Natural killer cell (primary cell): Measurements from ENCODE around the gene PRKAR1B. TPM values are rescaled to one million over a fixed set of nuclear protein-coding genes. Genes with fewer than 3 reads are reported as not detected.

Source experiments
- ATAC-seq, 3 donors: fragments of 150-1000 bp in 2 of 3; fragments of 200-7000 bp in 1 of 3; cut with Tn5 transposase; 1 replicate in 1 of 3; 2 replicates in 2 of 3; pipeline ENCODE4 v1.10.0; 2021; ENCODE audit warnings: mild to moderate bottlenecking in 2 of 3, moderate library complexity in 2 of 3
- DNase-seq, 2 donors: peaks; one replicate each; pipeline versions ENCODE4 v3.0.0 to v3.0.0-alpha.2; 2013 to 2021; ENCODE audit warnings: mixed read lengths in 1 of 2
- H3K27ac ChIP-seq: one replicate; pipeline ENCODE4 v1.5.1; 2013; ENCODE audit warnings: mild to moderate bottlenecking, low read length
- H3K27me3 ChIP-seq: one replicate; pipeline ENCODE4 v1.6.1; 2013; ENCODE audit warnings: low read length; ENCODE audit not compliant: control insufficient read depth, insufficient read depth
- H3K36me3 ChIP-seq: one replicate; pipeline ENCODE4 v1.6.1; 2013; ENCODE audit warnings: low read length; ENCODE audit not compliant: control insufficient read depth, insufficient read depth
- H3K4me1 ChIP-seq: one replicate; pipeline ENCODE4 v1.6.1; 2013; ENCODE audit warnings: low read length; ENCODE audit not compliant: control insufficient read depth, insufficient read depth
- H3K4me3 ChIP-seq: one replicate; pipeline ENCODE4 v1.5.1; 2013; ENCODE audit warnings: low read length
- H3K9me3 ChIP-seq: one replicate; pipeline ENCODE4 v1.6.1; 2013; ENCODE audit warnings: low read length; ENCODE audit not compliant: control insufficient read depth, insufficient read depth
- H3K27ac Mint-ChIP-seq, 2 donors: one replicate each; pipeline ENCODE4 v1.8.0; 2022; ENCODE audit warnings: mild to moderate bottlenecking in 2 of 2, mixed read lengths in 2 of 2, moderate library complexity in 1 of 2
- H3K27me3 Mint-ChIP-seq, 2 donors: one replicate each; pipeline ENCODE4 v1.8.0; 2022; ENCODE audit warnings: low read depth in 2 of 2, mixed read lengths in 2 of 2
- H3K36me3 Mint-ChIP-seq: one replicate; pipeline ENCODE4 v1.8.0; 2022; ENCODE audit warnings: mixed read lengths
- H3K4me1 Mint-ChIP-seq, 2 donors: one replicate each; pipeline ENCODE4 v1.8.0; 2022; ENCODE audit warnings: mixed read lengths in 2 of 2
- H3K4me3 Mint-ChIP-seq: one replicate; pipeline ENCODE4 v1.8.0; 2022; ENCODE audit warnings: mild to moderate bottlenecking, moderate library complexity, mixed read lengths
- H3K9me3 Mint-ChIP-seq, 2 donors: one replicate each; pipeline ENCODE4 v1.8.0; 2022; ENCODE audit warnings: mixed read lengths in 2 of 2
- WGBS: methylation state at CpG from one replicate; pipeline ENCODE4 v1.1.7; 2013; ENCODE audit warnings: missing lambda C conversion rate; ENCODE audit not compliant: insufficient coverage; 5-methylcytosine and 5-hydroxymethylcytosine counted together
- intact Hi-C: fragments of 100-400 bp; cut with micrococcal nuclease; formaldehyde crosslinking; loops from one replicate; pipeline ENCODE4 v1.14.2; 2022
- total RNA-seq, 4 donors: library from RNA; stranded (reverse); fragments of 120-200 nt in 1 of 4; gene quantifications; one replicate each; pipeline versions ENCODE4 v1.2.3 to v1.2.4, GENCODE V29; 2013 to 2022
- TF ChIP-seq, protein P1 (sequence below): fragments of 200-600 bp; IDR thresholded peaks from one replicate; pipeline ENCODE4 v1.8.0; 2022; ENCODE audit warnings: antibody characterized with exemption

PRKAR1B gene
- total RNA-seq, 3 donors from 2014 or later (not counting 1 experiment from before 2014, with no cell fraction given) = 2.4 to 3.8 (median 3.0) TPM

DNA sequence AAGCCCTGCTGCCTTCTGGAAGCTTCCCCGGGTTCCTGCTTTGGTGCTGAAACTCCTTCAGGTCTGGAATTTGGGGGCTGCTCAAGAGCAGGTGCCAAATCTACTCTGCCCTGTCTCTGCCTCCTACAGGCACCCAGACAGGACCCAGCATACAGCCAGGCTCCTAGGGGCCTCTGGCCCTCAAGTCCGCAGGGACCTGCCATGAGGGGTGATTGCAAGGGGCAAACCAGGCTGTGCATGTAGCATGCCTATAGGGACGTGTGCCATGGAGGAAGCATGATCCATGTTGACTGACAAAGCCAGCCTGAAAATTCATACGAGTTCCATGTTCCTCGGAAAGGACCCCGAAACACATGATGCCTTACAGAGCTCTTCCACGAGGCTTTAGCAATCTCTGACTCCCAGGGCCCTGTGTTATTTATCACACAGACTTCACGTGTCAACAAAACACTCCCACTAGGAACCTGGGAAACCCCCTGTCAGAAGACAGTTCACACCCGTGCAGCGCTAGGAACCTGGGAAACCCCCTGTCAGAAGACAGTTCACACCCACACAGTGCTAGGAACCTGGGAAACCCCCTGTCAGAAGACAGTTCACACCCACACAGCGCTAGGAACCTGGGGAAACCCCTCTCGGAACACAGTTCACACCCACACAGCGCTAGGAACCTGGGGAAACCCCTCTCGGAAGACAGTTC is 75.9 kb downstream of the PRKAR1B start:
- Mint-ChIP-seq H3K27me3 (no peaks in the 10 kb centered on the region), H3K9me3 (no peaks in the 10 kb centered on the region), H3K27ac (no peak overlapping the region), H3K4me3 (no peak overlapping the region), H3K36me3 (no peaks in the 10 kb centered on the region), H3K4me1 (no peaks in the 10 kb centered on the region)
- Histone ChIP-seq H3K27ac (peak overlapping the region; percentile 47), H3K9me3 (peaks cover 17% of the 10 kb centered on the region), H3K36me3 (no peaks in the 10 kb centered on the region), H3K4me3 (no peak overlapping the region), H3K27me3 (no peaks in the 10 kb centered on the region), H3K4me1 (no peaks in the 10 kb centered on the region)
- intact Hi-C loops = no loop called here
- WGBS = 88% methylated on average over 10 of the region's 14 CpGs
- ATAC-seq (peak in 2 of 3 donors; percentile 29 to 70), DNase-seq (peak in 1 of 2 donors; percentile 63)
- TF ChIP-seq, protein P1, sequence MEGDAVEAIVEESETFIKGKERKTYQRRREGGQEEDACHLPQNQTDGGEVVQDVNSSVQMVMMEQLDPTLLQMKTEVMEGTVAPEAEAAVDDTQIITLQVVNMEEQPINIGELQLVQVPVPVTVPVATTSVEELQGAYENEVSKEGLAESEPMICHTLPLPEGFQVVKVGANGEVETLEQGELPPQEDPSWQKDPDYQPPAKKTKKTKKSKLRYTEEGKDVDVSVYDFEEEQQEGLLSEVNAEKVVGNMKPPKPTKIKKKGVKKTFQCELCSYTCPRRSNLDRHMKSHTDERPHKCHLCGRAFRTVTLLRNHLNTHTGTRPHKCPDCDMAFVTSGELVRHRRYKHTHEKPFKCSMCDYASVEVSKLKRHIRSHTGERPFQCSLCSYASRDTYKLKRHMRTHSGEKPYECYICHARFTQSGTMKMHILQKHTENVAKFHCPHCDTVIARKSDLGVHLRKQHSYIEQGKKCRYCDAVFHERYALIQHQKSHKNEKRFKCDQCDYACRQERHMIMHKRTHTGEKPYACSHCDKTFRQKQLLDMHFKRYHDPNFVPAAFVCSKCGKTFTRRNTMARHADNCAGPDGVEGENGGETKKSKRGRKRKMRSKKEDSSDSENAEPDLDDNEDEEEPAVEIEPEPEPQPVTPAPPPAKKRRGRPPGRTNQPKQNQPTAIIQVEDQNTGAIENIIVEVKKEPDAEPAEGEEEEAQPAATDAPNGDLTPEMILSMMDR = no peak

DNA sequence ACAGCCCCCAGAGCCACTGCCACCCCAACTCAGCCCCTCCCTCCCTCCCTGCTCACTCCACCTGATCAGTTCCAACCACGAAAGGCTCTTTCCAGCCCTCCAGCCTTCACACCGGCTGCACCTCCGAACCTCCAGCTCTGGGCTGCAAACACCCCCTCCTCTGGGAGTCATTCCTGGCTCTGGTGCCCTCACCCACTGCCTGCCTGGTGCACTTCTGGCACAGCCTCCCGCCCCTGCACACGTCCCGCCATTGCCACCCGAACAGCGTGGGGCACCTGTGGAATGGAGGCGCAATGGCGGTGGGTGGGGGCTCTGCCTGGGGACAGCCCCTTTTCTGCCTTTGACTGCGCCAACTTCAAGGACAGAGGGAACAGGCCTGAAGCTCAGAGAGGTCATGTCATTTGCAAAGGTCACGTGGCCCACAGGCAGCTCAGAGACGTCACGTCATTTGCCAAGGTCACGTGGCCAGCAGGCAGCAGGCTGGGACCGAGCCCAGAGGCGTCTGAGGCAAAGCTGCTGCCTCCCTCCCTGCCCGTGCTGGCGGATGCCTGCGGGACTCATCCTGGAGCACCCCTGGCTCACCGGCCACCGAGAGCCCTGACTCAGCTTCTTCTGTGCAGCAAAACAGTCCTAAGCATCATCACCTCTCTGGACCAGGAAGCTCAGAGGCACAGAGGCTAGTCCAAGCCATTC is 76.6 kb downstream of the PRKAR1B start:
- WGBS = 96% methylated on average over 22 of the region's 22 CpGs
- TF ChIP-seq, protein P1 = no peak

DNA sequence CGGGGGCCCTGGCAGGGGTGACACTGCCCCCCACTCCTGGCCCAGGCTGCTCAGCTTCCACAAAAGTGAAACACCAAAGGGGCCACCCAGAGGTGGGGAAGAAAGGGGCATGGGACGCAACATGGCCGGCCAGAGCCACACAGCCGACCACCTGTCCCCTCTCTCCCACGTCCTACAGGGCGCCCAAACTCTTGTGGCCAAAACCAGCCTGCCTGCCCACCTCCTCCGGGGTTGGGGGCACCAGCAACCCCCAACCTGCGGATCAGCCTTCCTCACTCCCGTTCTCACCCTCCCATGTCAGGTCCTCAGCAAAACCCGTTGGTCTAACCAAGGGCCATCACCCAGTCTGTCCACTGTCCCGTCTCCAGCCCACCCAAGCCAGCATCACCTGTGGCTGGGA is 80.1 kb downstream of the PRKAR1B start:
- H3K27me3 ChIP-seq = no peaks in the 10 kb centered on the region
- 92% methylated on average over 11 of the region's 11 CpGs for WGBS
- Mint-ChIP-seq H3K4me3 (no peak overlapping the region), H3K27me3 (no peaks in the 10 kb centered on the region), H3K27ac (peak overlapping the region in 1 of 2 donors; percentile 36), H3K4me1 (no peaks in the 10 kb centered on the region), H3K36me3 (no peaks in the 10 kb centered on the region), H3K9me3 (no peaks in the 10 kb centered on the region)
- intact Hi-C loops = no loop called here
- H3K4me3 ChIP-seq = no peak overlapping the region
- ATAC-seq (no peak), DNase-seq (no peak)
- H3K4me1 ChIP-seq = no peaks in the 10 kb centered on the region
- TF ChIP-seq, protein P1 = no peak
- no peaks in the 10 kb centered on the region for H3K36me3 ChIP-seq
- H3K9me3 ChIP-seq = peaks cover 12% of the 10 kb centered on the region
- no peak overlapping the region for H3K27ac ChIP-seq

More for the DNA sequence above, 76.6 kb downstream of the PRKAR1B start:
- no peak overlapping the region for H3K27ac Mint-ChIP-seq
- Histone ChIP-seq H3K27me3 (no peaks in the 10 kb centered on the region), H3K4me1 (no peaks in the 10 kb centered on the region), H3K9me3 (peaks cover 17% of the 10 kb centered on the region), H3K4me3 (no peak overlapping the region), H3K36me3 (no peaks in the 10 kb centered on the region), H3K27ac (no peak overlapping the region)
- intact Hi-C loops = no loop called here
- ATAC-seq (no peak), DNase-seq (no peak)
- H3K4me3 Mint-ChIP-seq = no peak overlapping the region
- H3K36me3 Mint-ChIP-seq = no peaks in the 10 kb centered on the region
- no peaks in the 10 kb centered on the region for H3K9me3 Mint-ChIP-seq
- H3K27me3 Mint-ChIP-seq = no peaks in the 10 kb centered on the region
- H3K4me1 Mint-ChIP-seq = no peaks in the 10 kb centered on the region
